ENCODE data around the gene SMIM8.
"Not testable (repeated sequence)": the region's sequence is repeated elsewhere in the genome, so short reads cannot be mapped to it uniquely, and the experiment has no call there.

Gene SMIM8

DNA sequence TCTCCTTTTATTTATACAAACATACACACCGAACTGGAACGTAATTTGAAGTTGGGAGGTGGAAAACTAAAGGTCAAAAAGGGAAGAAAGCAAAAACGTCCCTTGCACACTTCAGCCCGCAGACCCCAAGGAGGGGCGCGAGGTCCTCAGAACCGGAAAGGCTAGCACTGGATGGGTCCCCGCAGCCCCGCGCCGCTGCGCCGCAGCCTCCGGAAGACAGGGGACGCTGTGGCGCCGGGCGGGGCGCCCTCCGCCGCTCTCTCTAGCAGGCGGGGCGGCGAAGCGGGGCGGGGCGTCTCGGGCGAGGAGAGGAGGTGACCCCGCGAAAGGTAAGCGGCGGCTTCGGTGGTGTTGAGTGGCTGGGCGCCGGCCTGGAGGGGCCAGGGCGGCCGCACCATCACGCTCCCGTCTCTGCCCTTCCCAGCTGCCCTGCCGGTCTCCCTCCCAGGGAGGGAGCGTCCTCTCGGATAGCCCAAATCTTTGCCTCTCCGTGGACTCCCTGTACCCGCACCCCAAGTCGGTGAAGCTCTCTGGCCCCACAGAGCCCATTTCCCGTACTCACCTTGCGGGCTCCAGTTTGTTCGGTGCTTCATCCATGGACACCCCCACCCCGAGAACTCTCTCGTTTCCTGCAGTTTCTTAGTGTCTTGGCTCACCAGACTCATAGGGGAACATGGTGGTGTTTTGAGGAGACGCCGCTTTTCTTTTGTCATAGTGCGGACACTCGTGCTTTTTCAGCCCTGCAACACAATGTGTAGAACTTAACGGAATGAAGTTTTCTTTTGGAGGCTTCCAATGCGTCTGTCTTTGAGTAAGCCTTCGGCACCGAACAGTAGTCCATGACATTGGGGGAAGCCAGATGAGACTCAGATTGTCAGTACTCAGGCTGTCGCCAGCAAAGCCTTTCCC, at the start of gene SMIM8:
Gene SMIM8, plus strand, starts transcription at position 285 of the 909 bp plus-strand sequence. CDS start 14,444 bp downstream, outside the sequence.
- peak; percentile 70 to 79 for DNase-seq (ENCODE audit: low read depth in 1 of 2, low spot score in 1 of 2)

GRCh38 chr6:87274660-87275274, 47.6 kb upstream of the SMIM8 start:
- no peak for DNase-seq (ENCODE audit: low read depth in 1 of 2, low spot score in 1 of 2)

- no peak for DNase-seq (ENCODE audit: low read depth in 1 of 2, low spot score in 1 of 2)
These were observed 45.8 kb upstream of the SMIM8 start for GRCh38 chr6:87276624-87277023.

- no peak for DNase-seq (ENCODE audit: low read depth in 1 of 2, low spot score in 1 of 2)
These were observed 45.3 kb upstream of the SMIM8 start for GRCh38 chr6:87277123-87277522.

- DNase-seq (ENCODE audit: low read depth in 1 of 2, low spot score in 1 of 2), result no peak
These were observed 43.2 kb upstream of the SMIM8 start for GRCh38 chr6:87279196-87279595.

- no peak for DNase-seq (ENCODE audit: low read depth in 1 of 2, low spot score in 1 of 2)
These were observed 41.0 kb upstream of the SMIM8 start for GRCh38 chr6:87281426-87281825.

DNA sequence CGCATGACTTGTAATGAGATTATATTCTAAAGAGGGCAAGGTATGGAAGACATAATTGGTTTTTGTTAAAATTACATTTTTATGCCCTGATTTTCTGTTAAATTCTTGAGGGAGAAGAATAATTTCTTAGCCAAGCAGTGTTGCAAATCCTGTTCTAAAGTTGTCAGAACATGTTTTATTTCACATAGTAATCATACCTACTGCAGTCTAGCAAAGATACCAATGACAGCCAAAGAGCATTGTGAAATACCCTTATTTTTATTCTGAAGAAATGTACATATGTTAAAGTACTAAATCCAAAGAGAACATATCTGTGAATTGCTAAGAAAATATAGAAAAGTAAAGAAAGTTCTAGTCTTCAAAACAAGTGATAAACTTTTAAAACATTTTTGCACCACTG, 39.6 kb upstream of the SMIM8 start:
- DNase-seq (ENCODE audit: low read depth in 1 of 2, low spot score in 1 of 2), result no peak

GRCh38 chr6:87283461-87283860, 38.9 kb upstream of the SMIM8 start:
- DNase-seq (ENCODE audit: low read depth in 1 of 2, low spot score in 1 of 2), result no peak

DNA sequence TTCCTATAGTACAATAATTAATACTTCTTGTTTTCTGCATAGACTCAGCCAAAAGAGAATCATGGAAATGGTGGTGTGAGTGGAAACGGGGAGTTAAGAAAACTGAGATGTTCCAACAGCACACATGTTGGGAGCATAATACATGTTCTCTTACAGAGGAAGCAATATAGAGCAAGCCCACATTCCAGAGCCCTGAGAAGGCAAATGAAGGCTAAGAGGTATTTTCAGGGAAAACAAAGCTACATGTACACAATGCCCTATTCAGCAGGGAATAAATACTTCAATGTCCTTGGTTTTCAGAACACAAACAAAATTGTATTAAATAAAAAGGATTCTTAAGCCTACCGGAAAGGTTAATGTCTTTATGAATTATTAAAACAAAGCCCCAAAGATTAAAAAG, 35.1 kb upstream of the SMIM8 start:
- DNase-seq (ENCODE audit: low read depth in 1 of 2, low spot score in 1 of 2), result no peak

- no peak for DNase-seq (ENCODE audit: low read depth in 1 of 2, low spot score in 1 of 2)
These were observed 32.8 kb upstream of the SMIM8 start for GRCh38 chr6:87289571-87289970.

DNA sequence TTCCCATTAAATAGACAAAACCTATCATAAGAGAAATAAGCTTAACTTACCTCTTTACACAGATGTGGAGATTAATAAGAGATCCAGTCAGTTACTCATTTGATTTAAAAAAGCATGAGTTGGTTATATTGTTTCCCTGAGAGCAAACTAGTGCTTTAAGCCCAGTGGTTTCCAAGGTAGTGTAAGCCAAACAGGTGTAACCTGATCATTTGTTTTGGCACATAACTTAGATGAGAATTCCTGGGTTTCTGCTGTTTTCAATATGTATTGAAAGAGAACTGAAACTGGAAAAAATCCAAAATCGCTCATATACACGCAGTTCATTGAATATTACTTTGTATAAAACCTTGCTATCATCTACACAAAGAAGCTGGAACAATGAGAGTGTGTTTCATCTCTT, 30.5 kb upstream of the SMIM8 start:
- DNase-seq (ENCODE audit: low read depth in 1 of 2, low spot score in 1 of 2), result no peak

DNA sequence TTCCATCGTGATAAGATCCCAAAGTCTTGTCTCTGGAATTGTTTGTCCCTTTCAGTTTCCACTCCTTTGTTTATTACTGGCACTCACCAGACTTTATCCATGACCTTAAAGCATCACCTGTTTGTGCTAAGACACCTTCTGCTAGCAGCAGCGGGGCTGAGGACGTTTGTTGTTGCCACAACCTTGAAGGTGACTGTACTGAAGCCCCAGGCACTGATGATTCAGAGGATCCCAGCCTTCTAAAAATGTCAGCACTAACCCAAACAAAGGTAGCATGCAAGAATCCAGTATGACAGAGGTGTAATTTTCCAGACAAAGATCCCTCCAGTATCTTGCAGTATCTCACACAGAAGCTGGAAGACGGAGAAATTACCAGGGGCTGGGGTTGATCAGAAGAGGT, 28.9 kb upstream of the SMIM8 start:
- DNase-seq (ENCODE audit: low read depth in 1 of 2, low spot score in 1 of 2), result no peak

DNA sequence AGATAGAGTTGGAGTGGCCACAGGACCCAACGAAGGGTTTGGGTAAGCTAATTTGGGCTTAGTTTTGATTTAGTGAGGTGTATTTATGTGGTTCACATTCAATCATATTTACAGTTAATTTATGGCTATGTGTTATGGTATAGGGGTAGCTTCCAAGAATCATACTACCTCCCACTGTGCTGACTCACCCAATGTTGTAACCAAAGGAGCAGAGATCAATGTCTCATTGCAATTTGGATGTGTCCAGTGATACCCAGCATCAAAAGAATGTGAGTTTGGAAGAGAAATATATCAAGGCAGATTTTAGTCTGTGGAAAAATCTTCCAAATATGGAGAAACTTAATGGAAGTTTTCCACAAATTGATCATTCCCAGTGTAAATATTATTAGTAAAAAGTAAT, 25.3 kb upstream of the SMIM8 start:
- no peak for DNase-seq (ENCODE audit: low read depth in 1 of 2, low spot score in 1 of 2)

DNA sequence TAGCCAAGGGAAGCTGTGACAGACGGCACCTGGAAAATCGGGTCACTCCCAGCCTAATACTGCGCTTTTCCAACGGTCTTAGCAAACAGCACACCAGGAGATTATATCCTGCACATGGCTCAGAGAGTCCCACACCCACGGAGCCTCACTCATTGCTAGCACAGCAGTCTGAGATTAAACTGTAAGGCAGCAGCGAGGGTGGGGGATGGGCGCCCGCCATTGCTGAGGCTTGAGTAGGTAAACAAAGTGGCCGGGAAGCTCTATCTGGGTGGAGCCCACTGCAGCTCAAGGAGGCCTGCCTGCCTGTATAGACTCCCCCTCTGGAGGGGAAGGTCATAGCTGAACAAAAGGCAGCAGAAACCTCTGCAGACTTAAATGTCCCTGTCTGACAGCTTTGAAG, 21.1 kb upstream of the SMIM8 start:
- not testable (repeated sequence) for DNase-seq (ENCODE audit: low read depth in 1 of 2, low spot score in 1 of 2)

DNA sequence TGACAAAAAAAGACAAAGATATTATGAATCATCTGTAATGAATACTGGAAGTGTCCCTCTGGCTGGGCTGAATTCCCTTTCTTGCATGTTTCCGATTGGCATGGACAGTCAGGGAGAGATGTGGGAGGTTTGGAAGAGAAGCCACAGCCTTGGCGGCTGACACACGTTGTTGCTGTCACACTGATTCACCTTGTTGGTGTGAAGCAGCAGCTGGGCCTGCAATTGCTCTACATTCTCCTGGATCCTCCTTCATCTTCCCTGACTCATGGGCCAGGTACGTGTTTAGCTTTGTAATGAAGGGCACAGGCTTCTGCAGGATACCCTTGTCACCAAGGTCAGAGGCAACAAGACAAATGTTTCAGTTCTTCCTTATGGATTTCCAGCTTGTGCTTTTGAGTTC, 13.4 kb upstream of the SMIM8 start:
- DNase-seq (ENCODE audit: low read depth in 1 of 2, low spot score in 1 of 2), result no peak

DNA sequence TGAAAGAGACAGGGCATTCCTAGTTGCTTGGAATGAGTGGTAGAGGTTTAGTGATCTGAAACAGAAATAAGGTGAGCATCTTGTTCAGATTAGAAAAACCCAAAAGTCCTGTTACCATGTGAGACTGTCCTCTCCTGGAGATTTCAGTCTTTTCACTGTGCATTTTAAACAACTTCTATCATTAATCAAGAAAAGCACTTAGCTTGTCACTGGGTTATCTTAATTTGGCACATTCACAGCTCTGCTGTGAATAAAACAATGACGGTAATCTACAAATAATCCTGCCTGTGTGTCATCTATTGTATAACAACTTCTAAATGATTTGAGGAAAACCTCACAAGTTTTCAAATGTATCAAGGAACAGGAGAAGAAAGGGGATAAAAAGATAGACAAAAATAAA, 9.5 kb upstream of the SMIM8 start:
- DNase-seq (ENCODE audit: low read depth in 1 of 2, low spot score in 1 of 2), result no peak

DNA sequence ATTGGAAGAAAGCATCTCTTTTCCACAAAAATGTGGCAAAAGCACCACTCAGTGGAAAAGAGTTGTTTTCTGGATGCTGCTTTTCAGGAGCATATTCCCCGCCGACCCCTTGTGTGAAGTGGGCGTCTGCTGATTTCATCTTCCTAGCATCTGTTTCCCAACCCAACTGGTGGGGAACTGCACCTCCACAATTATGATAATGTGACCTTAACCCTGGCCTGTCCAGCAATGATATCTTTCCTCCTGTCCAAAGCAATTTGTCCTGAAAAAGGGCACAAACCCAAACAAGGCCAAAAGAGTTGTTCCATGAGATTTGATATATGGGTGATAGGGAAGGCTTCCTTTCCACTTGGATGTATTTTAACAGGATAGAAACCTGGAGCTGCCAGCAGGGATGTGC, 7.3 kb upstream of the SMIM8 start:
- no peak for DNase-seq (ENCODE audit: low read depth in 1 of 2, low spot score in 1 of 2)

- DNase-seq (ENCODE audit: low read depth in 1 of 2, low spot score in 1 of 2), result no peak
These were observed 3.0 kb upstream of the SMIM8 start for GRCh38 chr6:87319271-87319987.

GRCh38 chr6:87323880-87324279, 1.5 kb downstream of the SMIM8 start:
- DNase-seq (ENCODE audit: low read depth in 1 of 2, low spot score in 1 of 2), result not testable (repeated sequence)

GRCh38 chr6:87330961-87331360, 8.6 kb downstream of the SMIM8 start:
- DNase-seq (ENCODE audit: low read depth in 1 of 2, low spot score in 1 of 2), result no peak

GRCh38 chr6:87333033-87333432, 10.6 kb downstream of the SMIM8 start:
- no peak for DNase-seq (ENCODE audit: low read depth in 1 of 2, low spot score in 1 of 2)

- no peak for DNase-seq (ENCODE audit: low read depth in 1 of 2, low spot score in 1 of 2)
These were observed 11.3 kb downstream of the SMIM8 start for GRCh38 chr6:87333591-87334181.

Measured in activated CD4-positive, alpha-beta T cell treated with anti-CD3 and anti-CD28 coated beads, Interleukin-2, amount 50 U/mL, for 24 hours (primary cell).